HEK293 (cell line): ENCODE data around the gene PRPSAP2.

ENCODE experiments used
- FEZF1 ChIP-seq: fragments of 450-650 bp; formaldehyde crosslinking; IDR thresholded peaks from 2 replicates; pipeline ENCODE4 v1.5.1; 2016; ENCODE audit warnings: missing biosample characterization, missing genetic modification characterization
- HOXD13 ChIP-seq: sonication (generic); formaldehyde crosslinking; IDR thresholded peaks from 2 replicates; pipeline ENCODE4 v1.8.0; 2022; ENCODE audit warnings: missing genetic modification reagents, borderline replicate concordance
- RBAK ChIP-seq: fragments of 450-650 bp; formaldehyde crosslinking; IDR thresholded peaks from 2 replicates; pipeline ENCODE4 v1.5.1; 2016; ENCODE audit warnings: missing biosample characterization, missing genetic modification characterization
- TCF7L2 ChIP-seq: IDR thresholded peaks from 2 replicates; pipeline ENCODE4 v1.6.1; 2011; ENCODE audit warnings: low read depth, mild to moderate bottlenecking, inconsistent platforms, low read length, moderate library complexity, borderline replicate concordance
- ZNF292 ChIP-seq: fragments of 450-650 bp; formaldehyde crosslinking; IDR thresholded peaks from 2 replicates; pipeline ENCODE4 v1.5.1; 2016; ENCODE audit warnings: low read depth, missing biosample characterization, missing genetic modification characterization, borderline replicate concordance
- ZNF510 ChIP-seq: fragments of 450-650 bp; formaldehyde crosslinking; IDR thresholded peaks from 2 replicates; pipeline ENCODE4 v1.5.1; 2018; ENCODE audit warnings: mild to moderate bottlenecking, missing genetic modification characterization, missing biosample characterization; ENCODE audit not compliant: insufficient replicate concordance
- ZNF530 ChIP-seq: fragments of 450-650 bp; formaldehyde crosslinking; IDR thresholded peaks from 2 replicates; pipeline ENCODE4 v1.5.1; 2016; ENCODE audit warnings: low read depth, missing biosample characterization, missing genetic modification characterization
- ZNF571 ChIP-seq: fragments of 450-650 bp; formaldehyde crosslinking; IDR thresholded peaks from 2 replicates; pipeline ENCODE4 v1.5.0; 2017; ENCODE audit warnings: missing biosample characterization, missing genetic modification characterization
- ZNF629 ChIP-seq: fragments of 450-650 bp; formaldehyde crosslinking; IDR thresholded peaks from 2 replicates; pipeline ENCODE4 v1.5.1; 2017; ENCODE audit warnings: missing biosample characterization, missing genetic modification characterization
- TF ChIP-seq, protein P1 (sequence below): fragments of 450-650 bp; formaldehyde crosslinking; IDR thresholded peaks from 2 replicates; pipeline ENCODE4; 2016; ENCODE audit warnings: missing biosample characterization, missing genetic modification characterization
- TF ChIP-seq, protein P2 (sequence below): fragments of 450-650 bp; formaldehyde crosslinking; IDR thresholded peaks from 2 replicates; pipeline ENCODE4 v1.5.1; 2016; ENCODE audit warnings: missing biosample characterization, missing genetic modification characterization, borderline replicate concordance
- TF ChIP-seq, protein P3 (sequence below): fragments of 450-650 bp; formaldehyde crosslinking; IDR thresholded peaks from 2 replicates; pipeline ENCODE4 v1.5.1; 2016; ENCODE audit warnings: missing biosample characterization, missing genetic modification characterization
- TF ChIP-seq, protein P4 (sequence below): fragments of 450-650 bp; formaldehyde crosslinking; IDR thresholded peaks from 2 replicates; pipeline ENCODE4 v1.5.1; 2017; ENCODE audit warnings: missing biosample characterization, missing genetic modification characterization
- TF ChIP-seq, protein P5 (sequence below): fragments of 450-650 bp; formaldehyde crosslinking; IDR thresholded peaks from 2 replicates; pipeline ENCODE4 v1.5.1; 2016; ENCODE audit warnings: missing biosample characterization, missing genetic modification characterization

DNA sequence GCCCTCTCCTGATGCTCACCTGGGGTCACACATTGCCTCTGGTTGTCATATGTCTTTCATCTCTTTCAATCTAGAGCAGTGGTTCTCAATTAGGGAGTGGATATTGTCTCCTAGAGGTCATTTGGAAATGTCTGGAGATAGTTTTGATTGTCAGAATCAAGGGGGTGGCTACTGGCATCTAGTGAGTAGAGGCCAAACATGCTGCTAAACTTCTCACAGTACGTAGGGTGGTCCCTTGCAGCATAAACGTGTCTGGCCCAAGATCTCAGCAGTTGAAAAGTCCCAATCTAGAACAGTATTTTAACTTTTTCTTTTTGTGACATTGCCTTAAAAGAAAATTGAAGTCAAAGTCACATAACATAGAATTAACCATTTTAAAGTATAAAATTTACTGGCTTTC lies 63.6 kb downstream of the PRPSAP2 start:
- TF ChIP-seq ZNF571 (tag by site-specific recombination): no peak
- TF ChIP-seq, protein P1, sequence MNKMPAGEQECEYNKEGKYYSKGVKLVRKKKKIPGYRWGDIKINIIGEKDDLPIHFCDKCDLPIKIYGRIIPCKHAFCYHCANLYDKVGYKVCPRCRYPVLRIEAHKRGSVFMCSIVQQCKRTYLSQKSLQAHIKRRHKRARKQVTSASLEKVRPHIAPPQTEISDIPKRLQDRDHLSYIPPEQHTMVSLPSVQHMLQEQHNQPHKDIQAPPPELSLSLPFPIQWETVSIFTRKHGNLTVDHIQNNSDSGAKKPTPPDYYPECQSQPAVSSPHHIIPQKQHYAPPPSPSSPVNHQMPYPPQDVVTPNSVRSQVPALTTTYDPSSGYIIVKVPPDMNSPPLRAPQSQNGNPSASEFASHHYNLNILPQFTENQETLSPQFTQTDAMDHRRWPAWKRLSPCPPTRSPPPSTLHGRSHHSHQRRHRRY (tag by site-specific recombination): no peak
- TF ChIP-seq, protein P2, sequence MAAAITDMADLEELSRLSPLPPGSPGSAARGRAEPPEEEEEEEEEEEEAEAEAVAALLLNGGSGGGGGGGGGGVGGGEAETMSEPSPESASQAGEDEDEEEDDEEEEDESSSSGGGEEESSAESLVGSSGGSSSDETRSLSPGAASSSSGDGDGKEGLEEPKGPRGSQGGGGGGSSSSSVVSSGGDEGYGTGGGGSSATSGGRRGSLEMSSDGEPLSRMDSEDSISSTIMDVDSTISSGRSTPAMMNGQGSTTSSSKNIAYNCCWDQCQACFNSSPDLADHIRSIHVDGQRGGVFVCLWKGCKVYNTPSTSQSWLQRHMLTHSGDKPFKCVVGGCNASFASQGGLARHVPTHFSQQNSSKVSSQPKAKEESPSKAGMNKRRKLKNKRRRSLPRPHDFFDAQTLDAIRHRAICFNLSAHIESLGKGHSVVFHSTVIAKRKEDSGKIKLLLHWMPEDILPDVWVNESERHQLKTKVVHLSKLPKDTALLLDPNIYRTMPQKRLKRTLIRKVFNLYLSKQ: no peak
- TF ChIP-seq, protein P3, sequence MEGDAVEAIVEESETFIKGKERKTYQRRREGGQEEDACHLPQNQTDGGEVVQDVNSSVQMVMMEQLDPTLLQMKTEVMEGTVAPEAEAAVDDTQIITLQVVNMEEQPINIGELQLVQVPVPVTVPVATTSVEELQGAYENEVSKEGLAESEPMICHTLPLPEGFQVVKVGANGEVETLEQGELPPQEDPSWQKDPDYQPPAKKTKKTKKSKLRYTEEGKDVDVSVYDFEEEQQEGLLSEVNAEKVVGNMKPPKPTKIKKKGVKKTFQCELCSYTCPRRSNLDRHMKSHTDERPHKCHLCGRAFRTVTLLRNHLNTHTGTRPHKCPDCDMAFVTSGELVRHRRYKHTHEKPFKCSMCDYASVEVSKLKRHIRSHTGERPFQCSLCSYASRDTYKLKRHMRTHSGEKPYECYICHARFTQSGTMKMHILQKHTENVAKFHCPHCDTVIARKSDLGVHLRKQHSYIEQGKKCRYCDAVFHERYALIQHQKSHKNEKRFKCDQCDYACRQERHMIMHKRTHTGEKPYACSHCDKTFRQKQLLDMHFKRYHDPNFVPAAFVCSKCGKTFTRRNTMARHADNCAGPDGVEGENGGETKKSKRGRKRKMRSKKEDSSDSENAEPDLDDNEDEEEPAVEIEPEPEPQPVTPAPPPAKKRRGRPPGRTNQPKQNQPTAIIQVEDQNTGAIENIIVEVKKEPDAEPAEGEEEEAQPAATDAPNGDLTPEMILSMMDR (tag by site-specific recombination): no peak
- TF ChIP-seq HOXD13 (CRISPR knock-in tag): no peak
- TF ChIP-seq, protein P4, sequence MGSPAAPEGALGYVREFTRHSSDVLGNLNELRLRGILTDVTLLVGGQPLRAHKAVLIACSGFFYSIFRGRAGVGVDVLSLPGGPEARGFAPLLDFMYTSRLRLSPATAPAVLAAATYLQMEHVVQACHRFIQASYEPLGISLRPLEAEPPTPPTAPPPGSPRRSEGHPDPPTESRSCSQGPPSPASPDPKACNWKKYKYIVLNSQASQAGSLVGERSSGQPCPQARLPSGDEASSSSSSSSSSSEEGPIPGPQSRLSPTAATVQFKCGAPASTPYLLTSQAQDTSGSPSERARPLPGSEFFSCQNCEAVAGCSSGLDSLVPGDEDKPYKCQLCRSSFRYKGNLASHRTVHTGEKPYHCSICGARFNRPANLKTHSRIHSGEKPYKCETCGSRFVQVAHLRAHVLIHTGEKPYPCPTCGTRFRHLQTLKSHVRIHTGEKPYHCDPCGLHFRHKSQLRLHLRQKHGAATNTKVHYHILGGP (tag by site-specific recombination): no peak
- TF ChIP-seq ZNF292 (tag by site-specific recombination): no peak
- TF ChIP-seq, protein P5, sequence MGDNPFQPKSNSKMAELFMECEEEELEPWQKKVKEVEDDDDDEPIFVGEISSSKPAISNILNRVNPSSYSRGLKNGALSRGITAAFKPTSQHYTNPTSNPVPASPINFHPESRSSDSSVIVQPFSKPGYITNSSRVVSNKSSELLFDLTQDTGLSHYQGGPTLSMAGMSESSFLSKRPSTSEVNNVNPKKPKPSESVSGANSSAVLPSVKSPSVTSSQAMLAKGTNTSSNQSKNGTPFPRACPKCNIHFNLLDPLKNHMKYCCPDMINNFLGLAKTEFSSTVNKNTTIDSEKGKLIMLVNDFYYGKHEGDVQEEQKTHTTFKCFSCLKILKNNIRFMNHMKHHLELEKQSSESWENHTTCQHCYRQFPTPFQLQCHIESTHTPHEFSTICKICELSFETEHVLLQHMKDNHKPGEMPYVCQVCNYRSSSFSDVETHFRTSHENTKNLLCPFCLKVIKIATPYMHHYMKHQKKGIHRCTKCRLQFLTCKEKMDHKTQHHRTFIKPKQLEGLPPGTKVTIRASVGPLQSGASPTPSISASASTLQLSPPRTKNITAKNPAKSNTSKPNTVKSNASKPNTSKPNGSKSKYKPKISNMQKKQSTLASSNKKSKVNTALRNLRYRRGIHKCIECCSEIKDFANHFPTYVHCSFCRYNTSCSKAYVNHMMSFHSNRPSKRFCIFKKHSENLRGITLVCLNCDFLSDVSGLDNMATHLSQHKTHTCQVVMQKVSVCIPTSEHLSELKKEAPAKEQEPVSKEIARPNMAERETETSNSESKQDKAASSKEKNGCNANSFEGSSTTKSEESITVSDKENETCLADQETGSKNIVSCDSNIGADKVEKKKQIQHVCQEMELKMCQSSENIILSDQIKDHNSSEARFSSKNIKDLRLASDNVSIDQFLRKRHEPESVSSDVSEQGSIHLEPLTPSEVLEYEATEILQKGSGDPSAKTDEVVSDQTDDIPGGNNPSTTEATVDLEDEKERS (tag by site-specific recombination): no peak
- TF ChIP-seq ZNF510 (tag by site-specific recombination): no peak
- no peak for TF ChIP-seq ZNF530 (tag by site-specific recombination)
- TF ChIP-seq ZNF629: no peak
- no peak for TF ChIP-seq TCF7L2
- TF ChIP-seq FEZF1 (tag by site-specific recombination): no peak
- no peak for TF ChIP-seq RBAK (tag by site-specific recombination)
